LNCaP clone FGC (cell line): ENCODE results near the gene VAV2.

Experiments used
- DNase-seq: peaks from one replicate; pipeline ENCODE4 v3.0.0-alpha.2; 2011; ENCODE audit warnings: low read depth
- H3K4me3 ChIP-seq: 2 replicates; pipeline ENCODE4 v1.5.1; 2011; ENCODE audit warnings: mild to moderate bottlenecking, low read depth, low read length, control low read depth
- TF ChIP-seq, protein P1 (sequence below): IDR thresholded peaks from 2 replicates; pipeline ENCODE4 v1.5.1; 2012; ENCODE audit warnings: mild to moderate bottlenecking; ENCODE audit not compliant: control insufficient read depth, insufficient read depth; ENCODE audit errors: extremely low read depth

VAV2 gene

GRCh38 chr9:133971121-133971951 lies 20.8 kb downstream of the VAV2 start:
- no peak overlapping the region for H3K4me3 ChIP-seq
- no peak for DNase-seq
- TF ChIP-seq, protein P1, sequence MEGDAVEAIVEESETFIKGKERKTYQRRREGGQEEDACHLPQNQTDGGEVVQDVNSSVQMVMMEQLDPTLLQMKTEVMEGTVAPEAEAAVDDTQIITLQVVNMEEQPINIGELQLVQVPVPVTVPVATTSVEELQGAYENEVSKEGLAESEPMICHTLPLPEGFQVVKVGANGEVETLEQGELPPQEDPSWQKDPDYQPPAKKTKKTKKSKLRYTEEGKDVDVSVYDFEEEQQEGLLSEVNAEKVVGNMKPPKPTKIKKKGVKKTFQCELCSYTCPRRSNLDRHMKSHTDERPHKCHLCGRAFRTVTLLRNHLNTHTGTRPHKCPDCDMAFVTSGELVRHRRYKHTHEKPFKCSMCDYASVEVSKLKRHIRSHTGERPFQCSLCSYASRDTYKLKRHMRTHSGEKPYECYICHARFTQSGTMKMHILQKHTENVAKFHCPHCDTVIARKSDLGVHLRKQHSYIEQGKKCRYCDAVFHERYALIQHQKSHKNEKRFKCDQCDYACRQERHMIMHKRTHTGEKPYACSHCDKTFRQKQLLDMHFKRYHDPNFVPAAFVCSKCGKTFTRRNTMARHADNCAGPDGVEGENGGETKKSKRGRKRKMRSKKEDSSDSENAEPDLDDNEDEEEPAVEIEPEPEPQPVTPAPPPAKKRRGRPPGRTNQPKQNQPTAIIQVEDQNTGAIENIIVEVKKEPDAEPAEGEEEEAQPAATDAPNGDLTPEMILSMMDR, result no peak

DNA sequence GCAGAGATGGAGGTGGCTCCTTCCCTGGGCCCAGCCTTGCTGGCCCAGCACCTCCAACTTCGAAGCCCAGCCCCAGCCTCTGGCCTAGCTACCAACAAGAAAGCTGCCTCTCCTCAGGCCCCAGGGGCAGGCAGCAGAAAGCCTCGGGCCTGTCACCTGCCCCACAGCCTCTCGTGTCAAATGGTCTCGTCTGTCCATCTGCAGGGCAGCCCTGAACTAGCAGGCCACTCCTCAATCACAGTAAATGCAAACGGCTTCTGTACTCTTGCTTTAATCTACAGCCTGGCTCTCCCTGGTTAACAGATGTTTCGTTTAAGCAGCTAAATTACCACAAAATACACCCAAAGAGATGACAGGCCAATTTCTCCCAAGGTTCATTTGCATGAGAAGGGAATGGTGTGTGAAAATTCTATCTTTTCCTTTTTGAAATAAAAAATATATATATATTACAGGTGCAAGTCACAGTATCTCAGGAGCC lies 21.5 kb downstream of the VAV2 start:
- no peak for DNase-seq
- H3K4me3 ChIP-seq, result no peak overlapping the region
- TF ChIP-seq, protein P1, result no peak

DNA sequence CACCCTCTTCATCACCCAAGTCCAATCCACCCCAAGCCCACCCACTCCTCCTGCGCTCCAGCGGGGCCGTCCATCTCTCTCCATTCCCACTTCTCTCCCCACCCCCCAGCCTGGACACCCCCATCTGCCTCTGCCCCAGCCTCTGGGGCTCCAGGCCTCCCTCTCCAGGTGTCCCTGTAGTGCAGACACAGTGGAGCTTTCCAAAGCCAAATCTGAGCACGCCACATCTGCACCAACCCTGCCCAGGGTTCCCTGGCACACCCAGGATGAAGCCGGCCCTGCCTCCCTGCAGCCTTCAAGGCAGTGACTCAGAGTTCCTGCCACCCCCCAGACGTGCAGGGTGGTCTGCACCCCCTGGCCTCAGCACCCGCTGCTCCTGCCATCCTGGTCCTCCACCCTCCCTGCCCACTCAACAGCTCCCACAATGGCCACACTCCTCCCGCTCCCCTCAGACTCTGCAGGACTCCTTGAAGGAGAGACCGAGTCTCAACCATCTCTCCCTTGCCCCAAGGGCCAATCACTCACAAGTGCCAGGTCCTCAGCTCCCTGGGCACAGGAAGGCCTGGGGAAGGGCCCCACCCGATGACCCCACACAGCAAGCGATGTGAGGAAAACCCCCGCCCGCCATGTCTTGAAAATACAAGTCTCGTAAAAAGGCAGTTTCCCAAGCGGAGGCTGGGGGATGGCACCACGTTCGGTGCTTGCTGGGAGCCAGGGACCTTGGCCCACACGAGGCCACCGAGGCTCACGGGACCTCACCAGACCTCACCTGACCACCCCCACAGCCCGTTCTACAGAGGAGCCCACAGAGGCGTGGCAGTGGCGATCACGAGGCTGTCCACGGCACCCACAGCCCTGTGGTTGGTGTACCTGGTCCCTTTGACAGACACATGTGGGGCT lies 22.2 kb downstream of the VAV2 start:
- H3K4me3 ChIP-seq, result no peak overlapping the region
- DNase-seq, result no peak
- TF ChIP-seq, protein P1, result no peak

DNA sequence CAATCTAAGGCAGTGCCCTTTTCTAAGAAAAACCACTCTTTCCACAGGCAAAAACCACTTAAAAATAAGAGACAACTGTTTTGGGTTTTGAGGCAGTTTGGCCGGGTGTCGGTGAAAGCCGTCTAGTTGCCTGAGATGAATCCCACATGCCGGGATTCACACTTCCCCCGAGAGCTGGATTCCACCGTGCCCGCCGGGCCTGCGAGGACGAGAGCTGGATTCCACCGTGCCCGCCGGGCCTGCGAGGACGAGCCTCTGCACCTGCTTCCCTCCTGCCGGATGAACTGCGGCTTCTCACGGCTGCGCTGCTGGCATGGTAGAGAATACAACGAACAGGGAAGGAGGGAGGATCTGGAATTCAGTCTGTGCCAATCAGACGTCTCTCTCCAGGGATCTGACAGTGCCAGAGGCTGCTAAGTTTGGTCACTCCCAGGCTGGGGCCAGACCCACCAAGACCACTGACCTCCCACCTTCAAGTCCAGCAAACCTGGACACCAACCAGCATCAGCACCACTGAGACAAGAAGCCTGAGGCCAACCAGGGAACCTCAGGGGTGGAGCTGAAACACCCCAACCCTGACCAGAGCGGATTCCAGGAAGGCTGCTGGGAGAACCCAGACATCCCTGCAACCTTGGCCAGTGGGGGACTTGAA lies 23.0 kb downstream of the VAV2 start:
- no peak overlapping the region for H3K4me3 ChIP-seq
- TF ChIP-seq, protein P1, result no peak
- no peak for DNase-seq

DNA sequence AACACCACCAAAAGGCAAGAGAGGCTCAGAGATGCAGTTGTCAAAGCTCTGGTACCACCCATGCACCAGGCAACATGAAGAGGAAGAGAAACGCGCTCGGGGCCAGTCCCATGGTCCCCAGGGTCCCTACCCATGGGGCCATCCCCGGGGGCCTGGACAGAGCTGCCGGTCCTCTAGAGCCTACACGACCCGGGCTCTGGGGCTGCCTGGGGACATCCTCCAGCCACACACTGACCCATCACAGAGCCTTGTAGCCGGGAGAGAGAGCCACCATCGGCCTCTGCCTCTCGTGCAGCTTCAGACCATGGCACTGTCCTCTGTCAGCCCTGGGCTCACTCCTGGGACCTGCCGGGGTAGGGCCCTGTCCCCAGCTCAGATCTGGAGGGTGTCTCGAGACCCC lies 23.7 kb downstream of the VAV2 start:
- TF ChIP-seq, protein P1, result no peak
- H3K4me3 ChIP-seq, result no peak overlapping the region
- no peak for DNase-seq

DNA sequence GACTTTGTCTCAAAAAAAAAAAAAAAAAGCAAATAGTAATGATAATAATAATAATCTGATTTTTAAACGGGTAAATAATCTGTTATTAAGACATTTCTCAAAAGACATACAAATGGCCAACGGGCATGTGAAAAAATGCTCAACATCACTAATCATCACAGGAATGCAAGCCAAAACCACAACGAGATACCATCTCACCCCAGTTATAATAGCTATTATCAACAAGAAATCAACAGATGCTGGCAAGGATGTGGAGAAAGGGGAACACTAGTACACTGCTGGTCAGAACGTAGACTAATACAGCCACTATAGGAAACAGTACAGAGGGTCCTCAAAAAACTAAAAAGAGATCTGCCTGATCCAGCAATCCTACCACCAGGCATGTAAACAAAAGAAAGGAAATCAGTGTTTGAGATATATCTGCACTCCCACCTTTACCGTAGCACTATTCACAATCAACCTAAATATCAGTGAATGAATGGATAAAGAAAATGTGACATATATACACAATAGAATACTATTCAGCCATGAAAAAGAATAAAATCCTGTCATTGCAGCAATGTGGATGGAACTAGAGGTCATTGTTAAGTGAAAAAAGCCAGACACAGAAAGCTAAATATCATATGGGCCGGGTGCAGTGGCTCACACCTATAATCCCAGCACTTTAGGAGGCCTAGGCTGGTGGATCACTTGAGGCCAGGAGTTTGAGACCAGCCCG lies 24.9 kb downstream of the VAV2 start:
- DNase-seq, result no peak
- no peak overlapping the region for H3K4me3 ChIP-seq
- TF ChIP-seq, protein P1, result no peak
